SK-N-SH treated with all-trans-retinoic acid at 6 μM for 48 hours (cell line): ENCODE measurements around the gene CYBA.

Experiments used
- ATAC-seq: fragments of 200-7000 bp; cut with Tn5 transposase; 3 replicates; pipeline ENCODE4 v1.9.1; 2020; ENCODE audit warnings: mild to moderate bottlenecking, moderate library complexity
- ARNTL ChIP-seq: fragments of 450-650 bp; formaldehyde crosslinking; IDR thresholded peaks from 2 replicates; pipeline ENCODE4 v1.5.0; 2020; ENCODE audit warnings: low read depth, mild to moderate bottlenecking, moderate library complexity, borderline replicate concordance
- BACH2 ChIP-seq: fragments of 250-450 bp; sonication (Bioruptor Pico); IDR thresholded peaks from 2 replicates; pipeline ENCODE4 v1.9.0; 2021; ENCODE audit warnings: mild to moderate bottlenecking, borderline replicate concordance
- CSDC2 ChIP-seq: fragments of 250-450 bp; sonication (Bioruptor Pico); IDR thresholded peaks from 2 replicates; pipeline ENCODE4 v1.5.0; 2020; ENCODE audit warnings: mild to moderate bottlenecking, moderate library complexity
- ESRRG ChIP-seq: fragments of 250-450 bp; sonication (Bioruptor Pico); IDR thresholded peaks from 2 replicates; pipeline ENCODE4 v1.6.1; 2021; ENCODE audit warnings: mild to moderate bottlenecking
- GLIS3 ChIP-seq: fragments of 250-450 bp; sonication (Bioruptor Pico); IDR thresholded peaks from 2 replicates; pipeline ENCODE4 v1.5.0; 2020; ENCODE audit warnings: mild to moderate bottlenecking, moderate library complexity
- OSR1 ChIP-seq: fragments of 250-450 bp; sonication (Bioruptor Pico); IDR thresholded peaks from 2 replicates; pipeline ENCODE4 v1.8.0; 2022; ENCODE audit warnings: moderate library complexity, mild to moderate bottlenecking, inconsistent platforms
- PPARA ChIP-seq: fragments of 250-450 bp; sonication (Bioruptor Pico); IDR thresholded peaks from 2 replicates; pipeline ENCODE4 v1.5.0; 2020; ENCODE audit warnings: mild to moderate bottlenecking, borderline replicate concordance
- RARB ChIP-seq: fragments of 250-450 bp; sonication (Bioruptor Pico); IDR thresholded peaks from 2 replicates; pipeline ENCODE4 v1.8.0; 2021; ENCODE audit warnings: mild to moderate bottlenecking, moderate library complexity
- SNAI2 ChIP-seq: fragments of 250-450 bp; sonication (Bioruptor Pico); IDR thresholded peaks from 2 replicates; pipeline ENCODE4 v1.5.0; 2020; ENCODE audit warnings: mild to moderate bottlenecking, moderate library complexity
- TCF4 ChIP-seq: fragments of 250-450 bp; sonication (Bioruptor Pico); IDR thresholded peaks from 2 replicates; pipeline ENCODE4 v1.8.0; 2021; ENCODE audit warnings: mild to moderate bottlenecking, moderate library complexity, borderline replicate concordance
- TOX ChIP-seq: fragments of 250-450 bp; sonication (Bioruptor Pico); IDR thresholded peaks from 2 replicates; pipeline ENCODE4 v1.8.0; 2021; ENCODE audit warnings: mild to moderate bottlenecking, moderate library complexity, borderline replicate concordance
- ZC3H10 ChIP-seq: fragments of 250-450 bp; sonication (Bioruptor Pico); IDR thresholded peaks from 2 replicates; pipeline ENCODE4 v1.5.1; 2021; ENCODE audit warnings: mild to moderate bottlenecking, moderate library complexity
- ZFP3 ChIP-seq: fragments of 250-450 bp; sonication (Bioruptor Pico); IDR thresholded peaks from 2 replicates; pipeline ENCODE4 v1.5.0; 2020; ENCODE audit warnings: mild to moderate bottlenecking, moderate library complexity
- ZFP30 ChIP-seq: fragments of 450-650 bp; formaldehyde crosslinking; IDR thresholded peaks from 2 replicates; pipeline ENCODE4 v1.5.0; 2022; ENCODE audit warnings: mild to moderate bottlenecking, moderate library complexity
- ZNF565 ChIP-seq: fragments of 450-650 bp; formaldehyde crosslinking; conservative IDR thresholded peaks from 2 replicates; pipeline ENCODE4 v1.5.0; 2020; ENCODE audit warnings: low read depth, mild to moderate bottlenecking, moderate library complexity
- ZNF70 ChIP-seq: fragments of 450-650 bp; formaldehyde crosslinking; IDR thresholded peaks from 2 replicates; pipeline ENCODE4 v1.5.0; 2020; ENCODE audit warnings: mild to moderate bottlenecking, moderate library complexity
- ZNF8 ChIP-seq: fragments of 450-650 bp; formaldehyde crosslinking; IDR thresholded peaks from 2 replicates; pipeline ENCODE4 v1.5.0; 2020; ENCODE audit warnings: mild to moderate bottlenecking, moderate library complexity
- TF ChIP-seq, protein P1 (sequence below): fragments of 250-450 bp; sonication (Bioruptor Pico); IDR thresholded peaks from 2 replicates; pipeline ENCODE4 v1.5.1; 2020; ENCODE audit warnings: low read depth, mild to moderate bottlenecking, moderate library complexity
- TF ChIP-seq, protein P2 (sequence below): fragments of 250-450 bp; sonication (Bioruptor Pico); IDR thresholded peaks from 2 replicates; pipeline ENCODE4 v1.8.0; 2020; ENCODE audit warnings: mild to moderate bottlenecking, moderate library complexity, borderline replicate concordance
- TF ChIP-seq, protein P3 (sequence below): fragments of 250-450 bp; sonication (Bioruptor Pico); IDR thresholded peaks from 2 replicates; pipeline ENCODE4 v1.8.0; 2021; ENCODE audit warnings: low read depth, mild to moderate bottlenecking, moderate library complexity, borderline replicate concordance
- TF ChIP-seq, protein P4 (sequence below): fragments of 250-450 bp; sonication (Bioruptor Pico); IDR thresholded peaks from 2 replicates; pipeline ENCODE4 v1.5.1; 2021; ENCODE audit warnings: mild to moderate bottlenecking, moderate library complexity
- TF ChIP-seq, protein P5 (sequence below): fragments of 250-450 bp; sonication (Bioruptor Pico); IDR thresholded peaks from 2 replicates; pipeline ENCODE4 v1.5.0; 2020; ENCODE audit warnings: mild to moderate bottlenecking, moderate library complexity

Gene CYBA

DNA sequence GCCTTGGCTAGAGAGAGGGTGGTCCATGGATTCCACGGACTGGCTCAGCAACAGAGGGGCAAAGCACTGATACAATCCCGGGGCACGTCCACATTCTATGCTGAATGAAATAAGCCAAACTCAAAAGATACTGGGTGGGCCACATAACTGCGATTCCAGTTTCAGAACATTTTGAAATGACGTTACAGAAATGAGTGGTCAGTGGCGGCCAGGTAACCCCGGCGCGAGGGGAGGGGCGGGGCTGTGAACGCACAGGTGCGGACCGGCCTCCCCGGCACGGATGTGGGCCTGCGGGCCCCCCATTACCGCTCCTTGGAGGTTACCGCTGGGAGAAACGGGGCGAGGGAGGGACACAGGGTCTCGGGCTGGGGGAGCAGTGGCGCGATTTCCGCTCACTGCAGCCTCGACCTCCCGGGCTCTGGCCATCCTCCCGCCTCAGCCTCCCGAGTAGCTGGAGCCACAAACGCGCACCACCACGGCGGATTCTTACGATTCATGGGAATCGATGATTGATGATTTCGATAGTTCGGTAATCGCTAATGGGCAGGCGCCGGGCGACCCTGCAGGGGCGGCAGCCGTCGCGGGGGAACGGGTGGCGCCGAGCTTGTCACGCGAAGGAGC is 11.5 kb upstream of the CYBA start:
- ATAC-seq: no peak
- TF ChIP-seq TOX (CRISPR knock-in tag) (no peak), PPARA (no peak), GLIS3 (CRISPR knock-in tag) (no peak), TCF4 (CRISPR knock-in tag) (no peak), ZNF70 (no peak), SNAI2 (CRISPR knock-in tag) (no peak), RARB (CRISPR knock-in tag) (no peak), ESRRG (CRISPR knock-in tag) (no peak)
- TF ChIP-seq, protein P1, sequence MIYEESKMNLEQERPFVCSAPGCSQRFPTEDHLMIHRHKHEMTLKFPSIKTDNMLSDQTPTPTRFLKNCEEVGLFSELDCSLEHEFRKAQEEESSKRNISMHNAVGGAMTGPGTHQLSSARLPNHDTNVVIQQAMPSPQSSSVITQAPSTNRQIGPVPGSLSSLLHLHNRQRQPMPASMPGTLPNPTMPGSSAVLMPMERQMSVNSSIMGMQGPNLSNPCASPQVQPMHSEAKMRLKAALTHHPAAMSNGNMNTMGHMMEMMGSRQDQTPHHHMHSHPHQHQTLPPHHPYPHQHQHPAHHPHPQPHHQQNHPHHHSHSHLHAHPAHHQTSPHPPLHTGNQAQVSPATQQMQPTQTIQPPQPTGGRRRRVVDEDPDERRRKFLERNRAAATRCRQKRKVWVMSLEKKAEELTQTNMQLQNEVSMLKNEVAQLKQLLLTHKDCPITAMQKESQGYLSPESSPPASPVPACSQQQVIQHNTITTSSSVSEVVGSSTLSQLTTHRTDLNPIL (CRISPR knock-in tag): no peak

DNA sequence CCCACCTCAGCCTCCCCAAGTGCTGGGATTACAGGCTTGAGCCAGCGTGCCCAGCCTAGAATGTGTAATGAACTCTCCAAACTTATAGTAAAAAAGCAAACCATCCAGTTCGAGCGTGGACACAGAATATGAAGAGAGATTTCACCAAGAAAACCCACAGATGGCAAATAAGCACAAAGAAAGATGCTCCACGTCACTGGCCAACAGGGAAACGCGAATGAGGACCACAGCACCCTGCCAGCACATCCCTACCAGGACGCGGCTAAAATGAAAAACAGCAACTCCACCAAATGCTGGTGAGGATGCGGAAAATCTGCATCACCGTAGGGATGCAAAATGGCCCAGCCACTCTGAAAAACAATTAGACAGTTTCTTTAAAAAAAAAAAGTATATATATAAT is 10.6 kb upstream of the CYBA start:
- ATAC-seq: no peak
- TF ChIP-seq, protein P2, sequence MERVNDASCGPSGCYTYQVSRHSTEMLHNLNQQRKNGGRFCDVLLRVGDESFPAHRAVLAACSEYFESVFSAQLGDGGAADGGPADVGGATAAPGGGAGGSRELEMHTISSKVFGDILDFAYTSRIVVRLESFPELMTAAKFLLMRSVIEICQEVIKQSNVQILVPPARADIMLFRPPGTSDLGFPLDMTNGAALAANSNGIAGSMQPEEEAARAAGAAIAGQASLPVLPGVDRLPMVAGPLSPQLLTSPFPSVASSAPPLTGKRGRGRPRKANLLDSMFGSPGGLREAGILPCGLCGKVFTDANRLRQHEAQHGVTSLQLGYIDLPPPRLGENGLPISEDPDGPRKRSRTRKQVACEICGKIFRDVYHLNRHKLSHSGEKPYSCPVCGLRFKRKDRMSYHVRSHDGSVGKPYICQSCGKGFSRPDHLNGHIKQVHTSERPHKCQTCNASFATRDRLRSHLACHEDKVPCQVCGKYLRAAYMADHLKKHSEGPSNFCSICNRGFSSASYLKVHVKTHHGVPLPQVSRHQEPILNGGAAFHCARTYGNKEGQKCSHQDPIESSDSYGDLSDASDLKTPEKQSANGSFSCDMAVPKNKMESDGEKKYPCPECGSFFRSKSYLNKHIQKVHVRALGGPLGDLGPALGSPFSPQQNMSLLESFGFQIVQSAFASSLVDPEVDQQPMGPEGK (CRISPR knock-in tag): no peak
- TF ChIP-seq OSR1: no peak
- TF ChIP-seq, all 23 proteins: peak for 0

DNA sequence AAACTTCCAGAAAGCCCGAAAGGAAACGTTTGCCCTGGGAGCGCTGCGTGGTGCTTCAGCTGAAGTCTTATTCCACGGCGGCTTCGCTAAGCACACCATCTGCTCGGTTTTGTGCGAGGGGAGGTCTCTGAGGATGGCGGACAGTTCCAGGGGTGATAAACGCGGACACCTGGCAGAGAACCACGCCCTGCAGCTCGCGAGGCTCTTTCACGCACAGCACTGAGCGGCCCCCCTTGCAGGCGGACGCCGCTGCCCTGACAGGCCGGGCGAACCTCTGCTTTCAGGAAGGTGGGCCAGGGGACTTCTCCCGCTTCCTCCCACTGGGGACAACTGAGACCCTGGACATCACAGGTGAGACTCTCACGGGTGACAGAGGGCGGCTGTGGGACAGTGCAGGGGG is 8.3 kb upstream of the CYBA start:
- no peak for ATAC-seq
- TF ChIP-seq RARB (CRISPR knock-in tag) (no peak), TOX (CRISPR knock-in tag) (no peak), BACH2 (no peak), ZFP3 (no peak), ZC3H10 (CRISPR knock-in tag) (no peak), ZNF565 (CRISPR knock-in tag) (no peak), CSDC2 (CRISPR knock-in tag) (no peak), ESRRG (CRISPR knock-in tag) (no peak), ZNF8 (CRISPR knock-in tag) (no peak)
- TF ChIP-seq, protein P1 (CRISPR knock-in tag): no peak
- TF ChIP-seq, protein P3, sequence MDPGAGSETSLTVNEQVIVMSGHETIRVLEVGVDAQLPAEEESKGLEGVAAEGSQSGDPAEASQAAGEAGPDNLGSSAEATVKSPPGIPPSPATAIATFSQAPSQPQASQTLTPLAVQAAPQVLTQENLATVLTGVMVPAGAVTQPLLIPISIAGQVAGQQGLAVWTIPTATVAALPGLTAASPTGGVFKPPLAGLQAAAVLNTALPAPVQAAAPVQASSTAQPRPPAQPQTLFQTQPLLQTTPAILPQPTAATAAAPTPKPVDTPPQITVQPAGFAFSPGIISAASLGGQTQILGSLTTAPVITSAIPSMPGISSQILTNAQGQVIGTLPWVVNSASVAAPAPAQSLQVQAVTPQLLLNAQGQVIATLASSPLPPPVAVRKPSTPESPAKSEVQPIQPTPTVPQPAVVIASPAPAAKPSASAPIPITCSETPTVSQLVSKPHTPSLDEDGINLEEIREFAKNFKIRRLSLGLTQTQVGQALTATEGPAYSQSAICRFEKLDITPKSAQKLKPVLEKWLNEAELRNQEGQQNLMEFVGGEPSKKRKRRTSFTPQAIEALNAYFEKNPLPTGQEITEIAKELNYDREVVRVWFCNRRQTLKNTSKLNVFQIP: no peak

DNA sequence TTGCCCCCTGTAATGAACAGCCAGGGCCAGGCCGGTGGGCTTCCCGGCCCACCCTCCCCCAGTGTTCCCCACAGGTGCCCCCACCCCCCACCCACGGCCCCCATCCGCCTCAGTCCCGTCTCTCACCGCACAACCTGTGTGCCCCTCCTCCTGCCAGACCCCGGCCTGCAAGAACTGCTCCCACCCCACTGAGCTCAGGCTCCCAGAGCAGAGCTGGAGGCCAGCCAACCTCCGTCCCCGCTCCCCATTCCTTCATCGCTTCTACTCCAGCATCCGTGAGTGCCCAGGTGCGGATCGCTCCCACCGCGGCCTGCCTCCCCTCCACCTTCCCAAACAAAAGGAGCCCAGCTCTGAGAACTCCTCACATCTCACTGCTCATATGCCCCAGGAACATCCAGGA is 7.9 kb upstream of the CYBA start:
- ATAC-seq: no peak

More for the DNA sequence above, 7.9 kb upstream of the CYBA start:
- TF ChIP-seq CSDC2 (CRISPR knock-in tag) (no peak), ZC3H10 (CRISPR knock-in tag) (no peak), GLIS3 (CRISPR knock-in tag) (no peak), ZFP30 (no peak), ESRRG (CRISPR knock-in tag) (no peak), ZNF70 (no peak), TOX (CRISPR knock-in tag) (no peak), ARNTL (no peak), OSR1 (no peak), SNAI2 (CRISPR knock-in tag) (no peak), BACH2 (no peak), ZNF565 (CRISPR knock-in tag) (no peak), ZNF8 (CRISPR knock-in tag) (no peak), PPARA (no peak), ZFP3 (no peak), TCF4 (CRISPR knock-in tag) (no peak)
- TF ChIP-seq, protein P4, sequence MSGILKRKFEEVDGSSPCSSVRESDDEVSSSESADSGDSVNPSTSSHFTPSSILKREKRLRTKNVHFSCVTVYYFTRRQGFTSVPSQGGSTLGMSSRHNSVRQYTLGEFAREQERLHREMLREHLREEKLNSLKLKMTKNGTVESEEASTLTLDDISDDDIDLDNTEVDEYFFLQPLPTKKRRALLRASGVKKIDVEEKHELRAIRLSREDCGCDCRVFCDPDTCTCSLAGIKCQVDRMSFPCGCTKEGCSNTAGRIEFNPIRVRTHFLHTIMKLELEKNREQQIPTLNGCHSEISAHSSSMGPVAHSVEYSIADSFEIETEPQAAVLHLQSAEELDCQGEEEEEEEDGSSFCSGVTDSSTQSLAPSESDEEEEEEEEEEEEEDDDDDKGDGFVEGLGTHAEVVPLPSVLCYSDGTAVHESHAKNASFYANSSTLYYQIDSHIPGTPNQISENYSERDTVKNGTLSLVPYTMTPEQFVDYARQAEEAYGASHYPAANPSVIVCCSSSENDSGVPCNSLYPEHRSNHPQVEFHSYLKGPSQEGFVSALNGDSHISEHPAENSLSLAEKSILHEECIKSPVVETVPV (CRISPR knock-in tag): no peak
- TF ChIP-seq, protein P5, sequence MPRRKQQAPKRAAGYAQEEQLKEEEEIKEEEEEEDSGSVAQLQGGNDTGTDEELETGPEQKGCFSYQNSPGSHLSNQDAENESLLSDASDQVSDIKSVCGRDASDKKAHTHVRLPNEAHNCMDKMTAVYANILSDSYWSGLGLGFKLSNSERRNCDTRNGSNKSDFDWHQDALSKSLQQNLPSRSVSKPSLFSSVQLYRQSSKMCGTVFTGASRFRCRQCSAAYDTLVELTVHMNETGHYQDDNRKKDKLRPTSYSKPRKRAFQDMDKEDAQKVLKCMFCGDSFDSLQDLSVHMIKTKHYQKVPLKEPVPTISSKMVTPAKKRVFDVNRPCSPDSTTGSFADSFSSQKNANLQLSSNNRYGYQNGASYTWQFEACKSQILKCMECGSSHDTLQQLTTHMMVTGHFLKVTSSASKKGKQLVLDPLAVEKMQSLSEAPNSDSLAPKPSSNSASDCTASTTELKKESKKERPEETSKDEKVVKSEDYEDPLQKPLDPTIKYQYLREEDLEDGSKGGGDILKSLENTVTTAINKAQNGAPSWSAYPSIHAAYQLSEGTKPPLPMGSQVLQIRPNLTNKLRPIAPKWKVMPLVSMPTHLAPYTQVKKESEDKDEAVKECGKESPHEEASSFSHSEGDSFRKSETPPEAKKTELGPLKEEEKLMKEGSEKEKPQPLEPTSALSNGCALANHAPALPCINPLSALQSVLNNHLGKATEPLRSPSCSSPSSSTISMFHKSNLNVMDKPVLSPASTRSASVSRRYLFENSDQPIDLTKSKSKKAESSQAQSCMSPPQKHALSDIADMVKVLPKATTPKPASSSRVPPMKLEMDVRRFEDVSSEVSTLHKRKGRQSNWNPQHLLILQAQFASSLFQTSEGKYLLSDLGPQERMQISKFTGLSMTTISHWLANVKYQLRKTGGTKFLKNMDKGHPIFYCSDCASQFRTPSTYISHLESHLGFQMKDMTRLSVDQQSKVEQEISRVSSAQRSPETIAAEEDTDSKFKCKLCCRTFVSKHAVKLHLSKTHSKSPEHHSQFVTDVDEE (CRISPR knock-in tag): no peak
- TF ChIP-seq, protein P1 (CRISPR knock-in tag): no peak
